HepG2 (cell line): Measurements from ENCODE around the gene TRANK1. TPM values are rescaled to one million over a fixed set of nuclear protein-coding genes. Genes with fewer than 3 reads are reported as not detected.

Experiments used
- BORCS8-MEF2B ChIP-seq: sonication (generic); formaldehyde crosslinking; IDR thresholded peaks from 2 replicates; pipeline ENCODE4 v1.8.0; 2022; ENCODE audit warnings: mild to moderate bottlenecking, missing genetic modification reagents
- CEBPB ChIP-seq: IDR thresholded peaks from 2 replicates; pipeline ENCODE4 v1.6.1; 2011; ENCODE audit warnings: low read depth, low read length, improper control_type of control experiment, borderline replicate concordance
- DMAP1 ChIP-seq: IDR thresholded peaks from 2 replicates; pipeline ENCODE4 v1.6.1; 2016
- FOXA1 ChIP-seq, 2 experiments: fragments of 450-650 bp in 1 of 2; sonication (generic) in 1 of 2; formaldehyde crosslinking in 1 of 2; IDR thresholded peaks; 2 replicates each; pipeline versions ENCODE4 v1.4.0 to v1.6.1; 2016 to 2020; ENCODE audit warnings: missing genetic modification reagents in 1 of 2
- HES4 ChIP-seq: sonication (generic); formaldehyde crosslinking; IDR thresholded peaks from 2 replicates; pipeline ENCODE4 v1.9.0; 2021; ENCODE audit warnings: mild to moderate bottlenecking, missing genetic modification reagents, borderline replicate concordance
- KAT8 ChIP-seq: IDR thresholded peaks from 2 replicates; pipeline ENCODE4 v1.6.1; 2016; ENCODE audit warnings: missing genetic modification reagents, missing compliant biosample characterization
- NCOA5 ChIP-seq: sonication (generic); formaldehyde crosslinking; IDR thresholded peaks from 2 replicates; pipeline ENCODE4 v1.4.0; 2020; ENCODE audit warnings: missing genetic modification reagents
- NFATC3 ChIP-seq: sonication (generic); formaldehyde crosslinking; IDR thresholded peaks from 2 replicates; pipeline ENCODE4 v1.5.1; 2020; ENCODE audit warnings: mild to moderate bottlenecking, missing genetic modification reagents
- NFE2L1 ChIP-seq: sonication (generic); formaldehyde crosslinking; IDR thresholded peaks from 2 replicates; pipeline ENCODE4 v1.4.0; 2020; ENCODE audit warnings: missing genetic modification reagents, mild to moderate bottlenecking, borderline replicate concordance
- NFYB ChIP-seq: sonication (generic); formaldehyde crosslinking; IDR thresholded peaks from 2 replicates; pipeline ENCODE4 v1.4.0; 2020; ENCODE audit warnings: missing genetic modification reagents
- RAD51 ChIP-seq: fragments of 450-650 bp; IDR thresholded peaks from 2 replicates; pipeline ENCODE4 v1.6.1; 2016; ENCODE audit warnings: borderline replicate concordance
- SOX6 ChIP-seq, 2 experiments: fragments of 450-650 bp in 1 of 2; sonication (generic) in 1 of 2; formaldehyde crosslinking in 1 of 2; IDR thresholded peaks; 2 replicates each; pipeline versions ENCODE4 v1.4.0 to v1.6.1; 2017 to 2020; ENCODE audit warnings: antibody characterized with exemption in 1 of 2, mild to moderate bottlenecking in 1 of 2, missing genetic modification reagents in 1 of 2
- SP5 ChIP-seq: IDR thresholded peaks from 2 replicates; pipeline ENCODE4 v1.6.1; 2016; ENCODE audit warnings: low read depth, borderline replicate concordance
- SRSF9 ChIP-seq: fragments of 200-400 bp; formaldehyde crosslinking; IDR thresholded peaks from 2 replicates; pipeline ENCODE4 v1.6.1; 2018; ENCODE audit warnings: borderline replicate concordance, mild to moderate bottlenecking, low read depth, low read length; ENCODE audit not compliant: insufficient read depth, poor library complexity, severe bottlenecking
- ZFP41 ChIP-seq: sonication (generic); formaldehyde crosslinking; IDR thresholded peaks from 2 replicates; pipeline ENCODE4 v1.4.0; 2020; ENCODE audit warnings: mild to moderate bottlenecking, missing genetic modification reagents, borderline replicate concordance
- ZNF136 ChIP-seq: sonication (generic); formaldehyde crosslinking; IDR thresholded peaks from 2 replicates; pipeline ENCODE4 v1.8.1; 2022; ENCODE audit warnings: low read depth, mild to moderate bottlenecking, moderate library complexity, missing genetic modification reagents
- ZNF180 ChIP-seq: sonication (generic); formaldehyde crosslinking; IDR thresholded peaks from 2 replicates; pipeline ENCODE4 v1.4.0; 2020; ENCODE audit warnings: low read depth, missing genetic modification reagents, borderline replicate concordance
- ZNF205 ChIP-seq: IDR thresholded peaks from 2 replicates; pipeline ENCODE4 v1.6.1; 2018; ENCODE audit warnings: missing biosample characterization, missing genetic modification reagents
- ZNF337 ChIP-seq: sonication (generic); formaldehyde crosslinking; IDR thresholded peaks from 2 replicates; pipeline ENCODE4 v1.5.1; 2020; ENCODE audit warnings: missing genetic modification reagents, low read depth, mild to moderate bottlenecking, borderline replicate concordance
- ZNF549 ChIP-seq: sonication (generic); formaldehyde crosslinking; IDR thresholded peaks from 2 replicates; pipeline ENCODE4 v1.5.0; 2020; ENCODE audit warnings: missing genetic modification reagents
- ZNF772 ChIP-seq: sonication (generic); formaldehyde crosslinking; IDR thresholded peaks from 2 replicates; pipeline ENCODE4 v1.5.0; 2020; ENCODE audit warnings: mild to moderate bottlenecking, missing genetic modification reagents
- ZNF788 ChIP-seq: sonication (generic); formaldehyde crosslinking; IDR thresholded peaks from 2 replicates; pipeline ENCODE4 v1.5.0; 2020; ENCODE audit warnings: mild to moderate bottlenecking, missing genetic modification reagents, borderline replicate concordance
- ZNF816 ChIP-seq: sonication (generic); formaldehyde crosslinking; IDR thresholded peaks from 2 replicates; pipeline ENCODE4 v1.8.0; 2022; ENCODE audit warnings: missing genetic modification reagents, mild to moderate bottlenecking, borderline replicate concordance
- ZNF891 ChIP-seq: sonication (generic); formaldehyde crosslinking; IDR thresholded peaks from 2 replicates; pipeline ENCODE4 v1.5.0; 2020; ENCODE audit warnings: mild to moderate bottlenecking, missing genetic modification reagents
- polyA plus RNA-seq, 8 experiments: library from polyadenylated mRNA; depleted of rRNA in 3 of 8; stranded (reverse) in 7 of 8; unstranded in 1 of 8; fragments of >200 nt; fragmentation: Illumina TruSeq in 4 of 8; extraction: Trizol in 4 of 8; gene quantifications; 2 replicates each; pipeline versions ENCODE4 v1.2.1 to v1.2.3, GENCODE V29; 2011 to 2016; ENCODE audit warnings: low read depth in 4 of 8, missing spikeins in 1 of 8, mixed read lengths in 1 of 8; ENCODE audit not compliant: insufficient read depth in 1 of 8
- total RNA-seq, 5 experiments: library from RNA; depleted of rRNA; stranded (reverse); fragments of >200 nt; fragmentation: Illumina TruSeq; extraction: Trizol; gene quantifications; 2 replicates each; pipeline ENCODE4 v1.2.3, GENCODE V29; 2016; ENCODE audit warnings: low read depth in 1 of 5
- TF ChIP-seq, protein P1 (sequence below): sonication (generic); formaldehyde crosslinking; IDR thresholded peaks from 2 replicates; pipeline ENCODE4 v1.4.0; 2020; ENCODE audit warnings: missing genetic modification reagents
- TF ChIP-seq, protein P2 (sequence below): sonication (generic); formaldehyde crosslinking; IDR thresholded peaks from 2 replicates; pipeline ENCODE4 v1.4.0; 2020; ENCODE audit warnings: missing genetic modification reagents
- TF ChIP-seq, protein P3 (sequence below): sonication (generic); formaldehyde crosslinking; IDR thresholded peaks from 2 replicates; pipeline ENCODE4 v1.4.0; 2020; ENCODE audit warnings: mild to moderate bottlenecking, missing genetic modification reagents

The TRANK1 gene
- total and polyA plus RNA-seq, 2 of the 13 experiments (the other 11 are each of a cell fraction or from before 2014, with no cell fraction given): 0.13 to 0.32 TPM

DNA sequence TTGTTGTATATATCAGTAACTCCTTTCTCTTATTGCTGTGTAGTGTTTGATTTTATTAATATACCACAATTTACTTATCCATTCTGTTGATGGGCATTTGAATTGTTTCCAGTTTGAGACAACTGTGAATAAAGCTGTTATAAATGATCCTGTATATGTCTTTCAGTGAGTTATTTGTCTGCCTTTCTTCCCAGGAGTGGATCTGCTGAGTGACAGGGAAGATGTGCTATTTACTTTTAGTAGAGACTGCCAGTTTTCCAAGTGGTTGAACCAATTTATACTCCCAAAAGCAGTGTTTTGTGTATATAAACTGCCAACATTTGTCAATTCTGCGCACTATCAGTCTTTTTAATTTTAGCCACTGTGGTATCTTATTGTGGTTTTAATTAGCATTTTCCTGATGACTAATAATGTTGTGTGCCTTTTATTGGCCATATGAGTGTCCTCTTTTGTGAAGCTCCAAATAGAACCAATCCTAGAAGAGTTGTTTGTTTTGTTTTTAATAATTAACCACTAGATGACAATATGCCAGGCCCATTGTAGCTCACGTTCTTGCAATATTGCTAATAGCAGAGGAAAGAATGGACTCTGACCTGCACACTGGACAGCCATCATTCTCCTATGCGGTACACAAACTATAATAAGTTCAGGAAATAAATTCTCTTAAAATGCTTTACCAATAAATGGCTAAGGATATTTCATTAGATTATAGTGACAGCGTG is 25.3 kb downstream of the TRANK1 start (continued):
- TF ChIP-seq, protein P1, sequence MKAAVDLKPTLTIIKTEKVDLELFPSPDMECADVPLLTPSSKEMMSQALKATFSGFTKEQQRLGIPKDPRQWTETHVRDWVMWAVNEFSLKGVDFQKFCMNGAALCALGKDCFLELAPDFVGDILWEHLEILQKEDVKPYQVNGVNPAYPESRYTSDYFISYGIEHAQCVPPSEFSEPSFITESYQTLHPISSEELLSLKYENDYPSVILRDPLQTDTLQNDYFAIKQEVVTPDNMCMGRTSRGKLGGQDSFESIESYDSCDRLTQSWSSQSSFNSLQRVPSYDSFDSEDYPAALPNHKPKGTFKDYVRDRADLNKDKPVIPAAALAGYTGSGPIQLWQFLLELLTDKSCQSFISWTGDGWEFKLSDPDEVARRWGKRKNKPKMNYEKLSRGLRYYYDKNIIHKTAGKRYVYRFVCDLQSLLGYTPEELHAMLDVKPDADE (CRISPR knock-in tag): no peak
- TF ChIP-seq ZNF337 (CRISPR knock-in tag): no peak
- no peak for TF ChIP-seq NFYB (CRISPR knock-in tag)
- TF ChIP-seq ZNF891 (CRISPR knock-in tag): no peak
- no peak for TF ChIP-seq ZFP41
- no peak for TF ChIP-seq NCOA5 (CRISPR knock-in tag)
- no peak for TF ChIP-seq FOXA1 (IDR thresholded peaks at IDR 0.05)
- TF ChIP-seq FOXA1 (CRISPR knock-in tag; IDR thresholded peaks at IDR 0.05): no peak
- TF ChIP-seq ZNF788: no peak
- no peak for TF ChIP-seq RAD51
- no peak for TF ChIP-seq ZNF136 (CRISPR knock-in tag)
- TF ChIP-seq NFE2L1 (CRISPR knock-in tag): no peak
- TF ChIP-seq KAT8: peak; percentile 25; the same call in 1 of the 2 replicates
- no peak for TF ChIP-seq SP5
- peak; percentile 76 for TF ChIP-seq CEBPB
- no peak for TF ChIP-seq SRSF9
- TF ChIP-seq, protein P2, sequence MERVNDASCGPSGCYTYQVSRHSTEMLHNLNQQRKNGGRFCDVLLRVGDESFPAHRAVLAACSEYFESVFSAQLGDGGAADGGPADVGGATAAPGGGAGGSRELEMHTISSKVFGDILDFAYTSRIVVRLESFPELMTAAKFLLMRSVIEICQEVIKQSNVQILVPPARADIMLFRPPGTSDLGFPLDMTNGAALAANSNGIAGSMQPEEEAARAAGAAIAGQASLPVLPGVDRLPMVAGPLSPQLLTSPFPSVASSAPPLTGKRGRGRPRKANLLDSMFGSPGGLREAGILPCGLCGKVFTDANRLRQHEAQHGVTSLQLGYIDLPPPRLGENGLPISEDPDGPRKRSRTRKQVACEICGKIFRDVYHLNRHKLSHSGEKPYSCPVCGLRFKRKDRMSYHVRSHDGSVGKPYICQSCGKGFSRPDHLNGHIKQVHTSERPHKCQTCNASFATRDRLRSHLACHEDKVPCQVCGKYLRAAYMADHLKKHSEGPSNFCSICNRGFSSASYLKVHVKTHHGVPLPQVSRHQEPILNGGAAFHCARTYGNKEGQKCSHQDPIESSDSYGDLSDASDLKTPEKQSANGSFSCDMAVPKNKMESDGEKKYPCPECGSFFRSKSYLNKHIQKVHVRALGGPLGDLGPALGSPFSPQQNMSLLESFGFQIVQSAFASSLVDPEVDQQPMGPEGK (CRISPR knock-in tag): no peak
- TF ChIP-seq ZNF816 (CRISPR knock-in tag): no peak
- TF ChIP-seq ZNF205 (CRISPR knock-in tag): no peak
- no peak for TF ChIP-seq ZNF180 (CRISPR knock-in tag)
- TF ChIP-seq ZNF549 (CRISPR knock-in tag): no peak
- no peak for TF ChIP-seq BORCS8-MEF2B
- TF ChIP-seq NFATC3 (CRISPR knock-in tag): no peak
- TF ChIP-seq HES4 (CRISPR knock-in tag): no peak
- TF ChIP-seq DMAP1: no peak
- no peak for TF ChIP-seq ZNF772 (CRISPR knock-in tag)
- TF ChIP-seq, protein P3, sequence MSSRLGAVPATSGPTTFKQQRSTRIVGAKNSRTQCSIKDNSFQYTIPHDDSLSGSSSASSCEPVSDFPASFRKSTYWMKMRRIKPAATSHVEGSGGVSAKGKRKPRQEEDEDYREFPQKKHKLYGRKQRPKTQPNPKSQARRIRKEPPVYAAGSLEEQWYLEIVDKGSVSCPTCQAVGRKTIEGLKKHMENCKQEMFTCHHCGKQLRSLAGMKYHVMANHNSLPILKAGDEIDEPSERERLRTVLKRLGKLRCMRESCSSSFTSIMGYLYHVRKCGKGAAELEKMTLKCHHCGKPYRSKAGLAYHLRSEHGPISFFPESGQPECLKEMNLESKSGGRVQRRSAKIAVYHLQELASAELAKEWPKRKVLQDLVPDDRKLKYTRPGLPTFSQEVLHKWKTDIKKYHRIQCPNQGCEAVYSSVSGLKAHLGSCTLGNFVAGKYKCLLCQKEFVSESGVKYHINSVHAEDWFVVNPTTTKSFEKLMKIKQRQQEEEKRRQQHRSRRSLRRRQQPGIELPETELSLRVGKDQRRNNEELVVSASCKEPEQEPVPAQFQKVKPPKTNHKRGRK (CRISPR knock-in tag): no peak
- no peak for TF ChIP-seq SOX6 (IDR thresholded peaks at IDR 0.05)
- TF ChIP-seq SOX6 (CRISPR knock-in tag; IDR thresholded peaks at IDR 0.05): peak; percentile 96
